GM18517 (cell line): ENCODE measurements around the gene SGCG.
"Not testable (repeated sequence)": the region's sequence is repeated elsewhere in the genome, so short reads cannot be mapped to it uniquely, and the experiment has no call there.

Source experiments
- ATAC-seq: cut with Tn5 transposase; IDR thresholded peaks from one replicate; pipeline ENCODE4 v1.9.1; 2021; ENCODE audit warnings: mild to moderate bottlenecking, moderate library complexity; ENCODE audit not compliant: unreplicated experiment

Gene SGCG, protein sequence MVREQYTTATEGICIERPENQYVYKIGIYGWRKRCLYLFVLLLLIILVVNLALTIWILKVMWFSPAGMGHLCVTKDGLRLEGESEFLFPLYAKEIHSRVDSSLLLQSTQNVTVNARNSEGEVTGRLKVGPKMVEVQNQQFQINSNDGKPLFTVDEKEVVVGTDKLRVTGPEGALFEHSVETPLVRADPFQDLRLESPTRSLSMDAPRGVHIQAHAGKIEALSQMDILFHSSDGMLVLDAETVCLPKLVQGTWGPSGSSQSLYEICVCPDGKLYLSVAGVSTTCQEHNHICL

DNA sequence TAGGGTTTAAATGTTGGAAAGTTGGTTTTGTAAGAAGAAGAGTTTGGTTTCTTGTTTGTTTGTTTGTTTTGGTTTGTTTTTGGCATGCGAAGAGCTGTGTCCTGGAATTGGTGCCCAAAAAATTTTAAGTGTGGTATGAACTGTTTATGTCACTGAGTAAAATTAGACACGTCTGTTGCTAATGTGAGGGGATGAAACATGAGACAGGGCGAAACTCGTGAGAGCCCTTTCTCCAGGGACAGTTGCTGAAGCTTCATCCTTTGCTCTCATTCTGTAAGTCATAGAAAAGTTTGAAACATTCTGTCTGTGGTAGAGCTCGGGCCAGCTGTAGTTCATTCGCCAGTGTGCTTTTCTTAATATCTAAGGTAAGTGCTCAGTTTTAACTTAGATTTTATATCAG lies at the start of gene SGCG:
TSS of gene SGCG (plus strand) at position 269 of the 400 bp plus-strand sequence. CDS start 22,716 bp downstream, outside the sequence.
- no peak for ATAC-seq

DNA sequence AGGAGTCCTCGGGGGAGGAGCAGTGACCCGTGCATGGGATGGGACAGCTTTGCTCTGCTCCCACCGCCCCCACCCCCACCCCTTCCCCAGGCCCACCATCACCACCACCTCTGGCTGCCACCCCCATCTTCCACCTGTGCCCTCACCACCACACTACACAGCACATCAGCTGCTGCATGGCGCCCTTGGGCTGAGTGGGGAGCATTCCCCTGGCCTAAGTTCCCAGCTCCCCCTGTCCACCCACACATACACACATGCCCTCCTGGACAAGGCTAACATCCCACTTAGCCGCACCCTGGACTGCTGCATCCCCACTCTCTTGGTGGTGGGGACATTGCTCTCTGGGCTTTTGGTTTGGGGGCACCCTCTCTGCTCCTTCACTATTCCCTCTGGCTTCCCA lies 46.2 kb upstream of the SGCG start:
- ATAC-seq = no peak

DNA sequence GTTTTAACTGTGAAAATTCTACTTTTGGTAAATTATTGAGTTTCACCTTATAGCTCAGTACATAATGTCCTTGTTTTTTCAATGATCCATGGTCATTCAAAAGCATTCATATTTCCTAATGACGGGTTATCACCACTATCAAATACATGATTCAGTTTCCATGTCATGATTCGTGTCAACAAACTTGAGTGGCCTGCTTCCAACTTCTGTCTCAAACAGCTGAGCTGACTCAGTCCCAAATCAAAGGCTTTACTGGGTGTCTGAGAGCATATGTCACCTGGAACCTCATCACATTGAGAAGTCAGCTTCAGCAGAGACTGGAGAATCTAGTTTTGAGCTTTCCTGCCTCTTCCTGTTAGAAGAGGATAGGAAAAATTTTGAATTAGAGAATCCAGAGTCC lies 40.3 kb upstream of the SGCG start:
- no peak for ATAC-seq

DNA sequence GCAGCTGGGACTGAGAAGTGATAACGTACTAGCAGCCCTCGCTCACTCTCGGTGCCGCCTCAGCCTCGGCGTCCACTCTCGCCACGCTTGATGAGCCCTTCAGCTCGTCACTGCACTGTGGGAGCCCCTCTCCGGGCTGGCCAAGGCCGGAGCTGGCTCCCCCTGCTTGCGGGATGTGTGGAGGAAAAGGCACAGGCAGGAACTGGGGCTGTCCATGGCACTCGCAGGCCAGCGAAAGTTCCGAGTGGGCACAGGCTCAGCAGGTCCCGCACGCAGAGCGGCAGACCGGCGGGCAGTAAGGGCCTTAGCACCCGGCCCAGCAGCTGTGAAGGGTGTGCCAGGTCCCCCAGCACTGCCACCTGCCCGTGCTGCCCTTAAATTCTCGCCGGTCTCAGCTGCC lies 38.8 kb upstream of the SGCG start:
- no peak for ATAC-seq

DNA sequence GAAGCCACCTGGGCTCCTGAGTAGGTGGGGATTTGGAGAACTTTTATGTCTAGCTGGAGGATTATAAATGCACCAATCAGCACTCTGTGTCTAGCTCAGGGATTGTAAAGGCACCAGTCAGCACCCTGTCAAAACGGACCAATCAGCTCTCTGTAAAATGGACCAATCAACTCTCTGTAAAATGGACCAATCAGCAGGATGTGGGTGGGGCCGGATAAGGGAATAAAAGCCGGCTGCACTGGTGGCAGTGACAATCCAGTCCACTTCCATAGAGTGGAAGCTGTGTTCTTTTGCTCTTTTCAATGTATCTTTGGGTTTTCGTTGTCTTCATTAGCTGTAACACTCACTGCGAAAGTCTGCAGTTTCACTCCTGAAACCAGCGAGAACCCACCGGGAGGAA lies 38.2 kb upstream of the SGCG start:
- not testable (repeated sequence) for ATAC-seq

DNA sequence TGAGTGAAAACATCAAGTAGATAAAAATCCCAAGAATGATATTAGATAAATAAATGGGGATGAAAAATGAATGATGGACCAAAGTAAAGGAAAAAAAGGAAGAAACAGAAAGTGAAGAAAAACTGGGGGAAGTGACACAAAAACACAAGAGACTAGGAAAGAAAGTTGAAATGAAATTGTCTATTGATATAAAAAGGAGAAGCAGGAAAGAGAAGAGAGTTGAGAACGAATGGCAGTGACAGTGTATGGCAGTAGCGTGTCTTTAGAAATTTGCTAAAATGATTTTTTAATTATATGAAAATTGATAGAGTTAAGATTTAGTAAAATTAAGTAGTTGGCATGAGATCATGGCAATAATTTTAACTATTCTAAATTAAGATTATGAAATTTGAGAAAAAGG lies 36.3 kb upstream of the SGCG start:
- ATAC-seq = no peak

DNA sequence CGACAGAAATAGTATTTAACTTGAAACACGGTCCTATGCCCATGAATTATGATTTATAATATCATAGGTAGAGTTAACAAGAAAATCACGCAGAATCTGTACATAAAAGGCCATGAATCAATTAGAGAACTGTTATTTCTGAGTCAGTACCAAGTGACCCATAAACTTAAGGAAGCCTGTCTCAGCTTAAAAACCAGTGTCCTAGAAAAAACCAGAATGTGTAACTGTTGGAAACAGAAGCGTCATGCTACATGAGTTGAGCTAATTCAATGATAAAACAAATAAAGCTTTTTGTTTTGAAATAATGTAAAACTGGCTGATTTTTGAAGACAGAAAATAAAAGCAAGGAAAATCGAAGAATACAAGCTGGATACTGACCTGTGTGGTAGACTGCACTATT lies 34.8 kb upstream of the SGCG start:
- no peak for ATAC-seq

DNA sequence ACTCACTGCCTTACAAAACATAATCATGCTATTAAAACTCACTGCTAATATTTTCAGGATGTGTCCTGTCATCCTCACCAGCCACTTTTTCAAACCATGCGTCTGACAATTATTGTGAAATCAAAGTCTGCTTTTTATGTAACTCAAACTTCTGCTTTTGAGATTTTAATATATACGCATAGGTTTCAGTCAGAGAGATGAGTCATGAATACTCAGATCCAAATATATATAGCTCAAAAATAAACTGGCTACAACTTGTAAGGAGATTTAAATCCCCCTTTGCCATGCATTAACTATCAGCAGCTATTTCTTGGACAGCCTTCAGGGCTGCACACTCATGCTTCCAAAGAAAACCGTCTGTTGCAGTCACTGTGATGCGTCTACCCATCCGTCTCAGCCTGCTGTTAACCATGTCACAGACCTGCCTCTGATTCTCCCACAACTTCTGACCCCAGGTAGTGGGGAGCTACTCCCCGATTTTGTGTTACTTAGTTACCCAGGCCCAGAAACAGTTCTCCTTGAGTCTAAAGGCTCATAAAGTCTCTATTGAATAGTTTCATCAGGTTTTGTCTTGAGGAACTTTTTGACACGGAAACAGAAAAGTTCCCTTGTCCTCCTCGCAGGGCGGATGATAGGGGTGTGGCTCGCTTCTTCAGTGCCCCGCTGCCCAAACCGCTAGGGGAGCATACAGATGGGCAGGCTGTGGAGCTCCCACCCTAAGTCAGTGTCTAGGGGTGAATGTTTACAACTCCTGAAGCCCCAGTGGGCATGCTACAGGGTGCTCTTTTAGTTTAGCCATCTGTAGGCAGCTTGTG lies 33.8 kb upstream of the SGCG start:
- ATAC-seq = no peak

DNA sequence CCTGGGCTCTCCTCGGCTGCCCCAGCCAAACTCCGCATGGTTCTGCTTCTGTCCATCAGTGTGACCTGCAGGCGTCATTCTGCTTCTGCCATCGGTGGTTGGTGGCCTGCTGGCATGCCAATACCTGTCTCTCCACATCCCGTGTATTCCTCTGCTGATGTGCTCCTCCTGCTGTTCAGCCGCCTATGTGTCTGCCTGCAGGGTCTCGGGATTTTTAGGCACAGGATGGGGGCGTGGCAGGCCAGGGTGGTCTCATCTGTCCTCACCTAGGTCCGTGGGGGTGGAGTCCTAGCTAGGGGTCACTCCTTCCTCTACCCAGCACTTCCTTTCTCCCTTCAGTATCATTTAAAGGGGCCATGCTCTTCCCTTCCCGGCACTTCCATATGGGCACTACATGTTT lies 33.0 kb upstream of the SGCG start:
- ATAC-seq = no peak

DNA sequence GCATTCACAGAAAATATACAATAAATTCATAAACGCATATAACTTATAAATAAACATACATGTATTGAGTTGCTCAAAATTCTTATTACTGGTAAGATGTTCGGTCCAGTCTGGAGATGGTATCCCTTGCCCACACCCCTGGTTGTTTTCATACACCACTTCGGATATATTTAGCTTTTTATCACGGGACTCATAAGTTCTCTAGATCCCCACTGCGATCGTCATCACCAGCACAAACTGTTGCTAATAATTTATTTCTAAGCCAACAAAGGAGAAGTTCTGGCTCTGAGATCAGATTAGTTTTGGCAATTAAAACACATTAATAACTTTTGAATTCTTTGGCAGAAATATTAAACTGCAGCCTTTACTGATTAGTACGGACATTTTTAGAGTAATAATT lies 23.0 kb upstream of the SGCG start:
- ATAC-seq = no peak

DNA sequence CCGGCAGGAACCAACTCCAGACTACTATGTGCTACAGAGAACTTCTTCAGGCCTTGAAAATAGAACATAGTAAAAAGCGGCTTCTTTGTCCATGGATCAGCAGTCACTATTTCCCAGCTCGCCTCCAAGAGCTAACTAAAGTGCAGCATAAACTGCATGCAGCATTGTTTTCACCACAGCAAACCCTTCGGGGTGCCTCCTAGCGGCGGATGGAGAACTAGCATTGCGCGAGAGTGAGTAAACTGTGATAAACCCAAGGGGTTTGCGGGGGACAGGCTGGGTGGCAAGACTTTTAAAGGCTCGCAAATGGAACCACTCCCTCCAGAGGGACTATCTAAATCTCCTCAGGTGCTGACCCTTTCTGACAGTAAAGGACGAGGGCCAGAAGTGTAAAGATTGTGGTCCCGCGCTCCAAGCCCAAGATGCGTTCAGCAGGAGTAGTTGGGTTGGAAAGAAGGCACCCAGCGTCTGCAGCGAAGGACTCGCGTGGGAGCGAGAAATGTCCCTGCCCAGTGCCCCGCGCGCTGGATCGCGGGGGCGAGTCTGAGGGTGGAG lies 21.5 kb upstream of the SGCG start:
- ATAC-seq = no peak

DNA sequence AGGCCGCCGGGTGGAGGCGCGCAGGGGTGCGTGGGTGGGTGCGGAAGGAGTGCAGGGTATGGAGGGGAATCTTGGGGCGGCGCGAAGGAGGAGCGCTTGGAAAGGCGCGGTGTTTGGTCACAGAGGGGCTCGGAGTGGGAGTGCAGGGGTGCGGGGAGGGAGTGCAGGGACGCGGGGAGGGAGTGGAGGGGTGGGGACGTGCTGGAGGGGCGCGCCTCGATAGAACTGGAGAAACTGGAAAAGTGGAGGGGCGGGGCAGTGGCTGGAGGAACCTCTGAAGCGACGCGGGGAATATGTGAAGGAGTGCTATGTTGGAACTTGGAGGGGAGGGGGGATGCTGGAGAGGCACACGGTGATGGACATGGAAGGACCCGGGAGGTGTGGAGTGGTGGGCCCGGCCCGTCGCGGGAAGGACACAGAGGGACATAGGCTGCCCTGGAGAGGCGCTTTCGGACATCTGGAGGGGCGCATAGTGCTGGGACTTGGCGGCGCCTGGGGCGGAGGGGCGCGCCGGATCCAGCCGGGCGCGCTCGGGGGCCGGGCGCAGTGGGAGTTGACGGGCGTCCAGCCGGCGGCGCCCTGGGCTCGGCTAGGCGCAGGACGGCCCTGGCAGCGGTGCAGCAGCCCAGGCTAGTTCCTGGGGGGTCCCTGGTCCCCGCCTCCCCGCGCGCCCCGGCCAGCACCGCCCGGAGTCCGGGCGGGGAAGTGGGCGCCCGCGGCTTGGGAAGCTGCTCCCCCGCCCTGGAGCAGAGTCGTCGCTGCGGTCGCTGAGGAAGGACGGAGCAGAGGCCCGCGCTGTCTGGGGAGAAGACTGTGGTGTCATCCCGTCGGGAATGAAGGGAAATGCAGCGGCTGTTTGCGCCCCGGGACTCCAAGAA lies 20.8 kb upstream of the SGCG start:
- ATAC-seq = no peak

DNA sequence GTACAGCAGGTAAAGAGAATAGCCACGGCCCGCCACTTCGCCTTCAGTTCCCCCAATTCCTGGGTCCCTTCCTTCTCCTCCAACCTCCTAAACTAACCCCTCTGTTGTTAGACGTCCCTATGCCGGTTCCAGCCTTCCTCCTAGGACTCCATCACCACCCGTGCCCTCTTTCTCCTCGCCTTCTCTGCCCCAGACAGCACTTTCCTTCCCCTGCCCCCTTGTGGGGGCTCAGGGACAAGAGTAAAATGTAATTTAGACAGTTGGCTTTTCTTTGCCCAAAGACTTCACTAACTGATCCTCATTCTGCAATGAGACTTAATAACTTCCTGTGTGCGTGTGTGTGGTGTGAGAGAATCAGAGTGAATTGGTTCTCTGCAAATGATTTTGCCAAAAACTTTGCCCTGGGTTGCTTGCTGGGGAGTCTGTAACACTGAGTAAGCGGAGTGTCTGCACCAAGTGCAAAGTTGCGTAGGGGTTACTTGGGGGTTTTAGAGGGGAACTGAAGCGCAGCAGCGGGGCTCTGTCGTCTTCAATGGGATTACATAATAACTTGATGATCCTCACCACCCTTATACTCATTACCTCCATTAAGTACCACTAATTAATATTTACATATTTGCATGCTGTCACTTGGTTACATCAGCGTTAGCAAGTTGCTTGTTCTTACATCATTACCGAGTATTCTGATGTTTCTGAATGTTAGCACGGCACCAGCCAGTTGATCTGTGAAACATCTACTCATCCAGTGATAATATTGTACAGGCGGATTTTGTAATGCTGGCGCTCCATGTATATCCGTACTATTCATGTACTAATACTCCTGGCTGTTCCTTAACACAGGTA lies 19.9 kb upstream of the SGCG start:
- ATAC-seq = no peak

DNA sequence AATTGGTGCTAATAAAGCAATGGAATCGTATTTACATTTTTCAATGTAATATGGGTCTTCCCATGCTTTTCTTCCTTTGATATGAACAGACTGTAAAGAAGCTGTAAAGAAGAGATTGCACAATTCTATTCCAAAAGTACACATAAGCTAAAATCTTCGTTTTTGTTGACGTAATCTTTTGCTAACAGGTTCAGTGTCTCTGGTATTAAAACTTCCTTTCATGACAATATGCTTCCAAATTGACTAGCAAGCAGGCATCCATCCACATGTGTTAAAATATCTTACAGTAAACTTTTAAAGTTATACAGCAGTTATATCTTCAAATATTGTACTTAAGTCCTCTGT lies 19.3 kb upstream of the SGCG start:
- ATAC-seq = no peak

DNA sequence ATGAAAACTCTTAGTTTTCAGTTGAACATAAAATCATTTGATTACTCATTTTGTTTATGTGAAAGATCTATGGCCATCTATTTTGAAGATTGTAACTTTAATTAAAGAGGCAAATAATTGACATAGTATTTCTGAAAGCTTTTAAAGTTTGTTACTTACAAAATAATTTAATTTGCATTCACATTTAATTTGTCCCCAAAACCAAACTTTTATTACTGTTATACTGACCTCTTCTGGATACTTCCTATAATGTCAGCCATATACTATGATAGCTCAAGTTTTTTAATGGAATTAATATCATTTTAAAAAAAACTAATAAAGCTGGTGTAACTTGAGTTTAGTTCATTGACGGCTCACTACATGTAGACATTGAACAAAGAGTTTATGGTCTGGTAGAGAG lies 4.9 kb upstream of the SGCG start:
- no peak for ATAC-seq

DNA sequence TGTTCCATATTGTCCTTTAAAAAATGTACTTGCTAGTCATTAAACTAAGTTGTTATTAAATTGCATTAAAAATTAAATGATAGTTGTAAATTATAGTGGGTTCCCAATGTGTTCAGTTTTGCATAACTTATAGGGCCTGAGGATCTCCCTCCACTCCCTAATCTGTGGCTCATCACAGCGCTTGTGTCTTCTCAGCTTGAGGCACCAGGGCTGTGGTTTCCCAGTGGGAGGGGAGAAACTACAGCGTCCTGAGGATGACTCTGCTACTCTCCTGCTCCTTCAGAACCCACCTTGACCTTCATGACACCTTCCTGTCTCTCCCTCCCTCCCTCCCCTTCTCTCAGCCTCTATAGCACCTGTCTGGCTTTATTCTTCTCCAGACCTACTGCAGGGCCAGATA lies 1.4 kb downstream of the SGCG start:
- no peak for ATAC-seq

DNA sequence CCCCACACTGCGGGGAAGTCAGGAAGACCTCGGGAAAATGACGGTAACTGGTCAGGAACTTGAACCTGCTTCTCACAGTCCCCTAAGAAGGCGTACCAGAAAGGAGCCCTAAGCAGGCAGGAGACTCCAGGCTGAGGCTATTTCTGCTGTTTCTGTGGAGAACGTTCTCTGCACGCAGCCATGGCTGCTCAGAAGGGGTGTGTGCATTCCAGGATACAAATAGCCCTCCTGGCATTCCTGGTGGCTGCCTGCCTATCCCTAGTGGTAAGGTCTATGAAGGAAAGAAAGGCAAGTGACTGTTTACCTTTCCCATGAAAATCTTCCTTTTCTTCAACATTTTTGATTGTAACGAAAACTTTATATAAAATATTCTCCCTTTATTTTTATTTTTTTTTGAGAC lies 2.5 kb downstream of the SGCG start:
- no peak for ATAC-seq

DNA sequence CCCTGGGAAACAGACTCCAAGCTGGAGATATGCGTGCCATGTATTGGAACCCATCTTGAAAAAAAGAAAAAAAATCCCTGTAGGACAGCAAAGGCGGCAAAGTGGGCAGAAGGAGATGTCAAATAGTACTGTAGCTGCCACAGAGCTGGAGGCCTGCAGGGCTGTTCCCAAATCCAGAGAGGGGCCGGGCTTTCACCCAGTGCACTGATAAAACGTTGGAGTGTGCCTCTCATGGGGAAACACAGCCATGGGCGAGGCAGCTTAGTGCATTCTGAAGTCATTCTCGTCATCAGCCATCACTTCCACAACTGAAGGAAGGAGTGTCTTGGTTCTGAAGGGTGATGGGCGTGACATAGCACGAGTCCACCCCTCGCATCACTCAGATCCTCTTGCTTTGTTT lies 4.8 kb downstream of the SGCG start:
- ATAC-seq = no peak

DNA sequence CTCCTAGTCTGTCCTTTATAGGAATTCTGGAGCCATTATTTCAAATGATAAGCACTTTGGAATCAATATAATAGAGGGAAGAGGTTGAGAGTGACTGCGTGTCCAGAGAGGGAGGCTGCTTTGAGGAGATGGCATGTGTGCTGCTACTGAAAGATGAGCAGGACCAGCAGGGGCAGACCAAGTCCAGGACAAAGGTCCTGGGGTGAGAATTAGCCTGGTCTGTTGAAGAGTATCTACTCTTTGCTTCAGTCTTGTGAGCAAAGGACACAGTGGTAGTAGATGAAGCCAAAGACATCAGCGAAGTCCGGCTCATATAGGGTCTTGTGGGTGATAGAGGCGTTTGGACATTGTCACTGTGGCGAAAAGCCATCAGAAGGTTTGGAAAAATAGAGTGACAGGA lies 21.1 kb downstream of the SGCG start:
- no peak for ATAC-seq

DNA sequence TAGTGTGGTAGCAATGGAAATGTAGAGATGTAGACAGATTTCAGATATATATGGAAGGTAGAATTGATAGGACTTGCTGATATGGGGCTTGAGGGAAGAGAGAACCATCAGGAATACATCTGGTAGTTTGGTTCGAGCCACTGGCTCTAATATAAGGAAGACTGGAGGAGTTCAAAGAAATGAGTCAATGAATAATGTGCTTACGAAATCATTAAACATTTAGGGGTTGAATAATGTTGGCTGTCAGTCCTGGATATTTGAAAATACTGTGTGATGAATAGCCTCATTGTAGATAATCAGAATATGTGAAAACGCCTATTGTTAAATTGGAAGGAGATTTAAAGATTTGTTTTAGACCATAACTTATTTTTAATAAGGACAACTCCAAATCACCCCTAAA lies 21.6 kb downstream of the SGCG start:
- ATAC-seq = no peak

DNA sequence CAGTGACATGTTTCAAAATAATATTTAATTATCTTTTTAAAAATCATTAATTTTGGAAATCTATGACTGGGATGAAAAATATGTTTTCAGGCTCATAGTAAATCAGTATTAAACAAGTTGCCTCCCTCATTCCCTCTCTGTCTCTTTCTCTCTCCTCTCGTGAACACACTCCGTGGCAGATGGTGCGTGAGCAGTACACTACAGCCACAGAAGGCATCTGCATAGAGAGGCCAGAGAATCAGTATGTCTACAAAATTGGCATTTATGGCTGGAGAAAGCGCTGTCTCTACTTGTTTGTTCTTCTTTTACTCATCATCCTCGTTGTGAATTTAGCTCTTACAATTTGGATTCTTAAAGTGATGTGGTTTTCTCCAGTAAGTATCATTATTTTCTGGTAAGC lies 22.7 kb downstream of the SGCG start:
- ATAC-seq = no peak
